Measurements from ENCODE around the gene C14orf132.

- TF ChIP-seq ZNF274 (IDR thresholded peaks at IDR 0.05; ENCODE audit: low read depth, low read length) (no peak), YY1 (IDR thresholded peaks at IDR 0.05; ENCODE audit: insufficient read depth, insufficient read length) (no peak), SUZ12 (IDR thresholded peaks at IDR 0.05; ENCODE audit: extremely low read depth, insufficient read depth, insufficient read length) (no peak)
Observed at GRCh38 chr14:96091149-96091693, 52.1 kb downstream of the C14orf132 start.
